Activated CD8-positive, alpha-beta T cell treated with anti-CD3 and anti-CD28 coated beads for 36 hours (primary cell): ENCODE results near the gene CELF4. TPM values are rescaled to one million over a fixed set of nuclear protein-coding genes. Genes with fewer than 3 reads are reported as not detected.

ENCODE experiments used
- ATAC-seq: fragments of 200-7000 bp; cut with Tn5 transposase; one replicate; pipeline ENCODE4 v1.10.0; 2021; ENCODE audit warnings: mild to moderate bottlenecking, moderate library complexity
- CTCF ChIA-PET: fragments of 350-600 bp; sonication (Branson Sonifier 250); formaldehyde crosslinking; loops from one replicate; lab custom pipeline; 2021; ENCODE audit warnings: antibody characterized with exemption; lab: Charles Lee
- POLR2A ChIA-PET: fragments of 350-600 bp; sonication (Branson Sonifier 250); formaldehyde crosslinking; loops from one replicate; lab custom pipeline; 2021; ENCODE audit warnings: antibody characterized with exemption; lab: Charles Lee
- DNase-seq: peaks from one replicate; pipeline ENCODE4 v3.0.0-alpha.2; 2020
- H3K27ac Mint-ChIP-seq: one replicate; pipeline ENCODE4 v1.8.0; 2021; ENCODE audit warnings: mild to moderate bottlenecking, mixed read lengths
- H3K27me3 Mint-ChIP-seq: one replicate; pipeline ENCODE4 v1.8.0; 2021; ENCODE audit warnings: mixed read lengths
- H3K36me3 Mint-ChIP-seq: one replicate; pipeline ENCODE4 v1.8.0; 2021; ENCODE audit warnings: low read depth, mixed read lengths
- H3K4me1 Mint-ChIP-seq: one replicate; pipeline ENCODE4 v1.8.0; 2021; ENCODE audit warnings: low read depth, mixed read lengths
- H3K4me3 Mint-ChIP-seq: one replicate; pipeline ENCODE4 v1.8.0; 2021; ENCODE audit warnings: mild to moderate bottlenecking, moderate library complexity, mixed read lengths
- H3K9me3 Mint-ChIP-seq: one replicate; pipeline ENCODE4 v1.8.0; 2021; ENCODE audit warnings: mixed read lengths
- CTCF ChIP-seq: fragments of 200-600 bp; IDR thresholded peaks from one replicate; pipeline ENCODE4 v1.8.0; 2022; ENCODE audit warnings: antibody characterized with exemption, mild to moderate bottlenecking
- intact Hi-C: fragments of 100-400 bp; cut with micrococcal nuclease; formaldehyde crosslinking; loops from one replicate; pipeline ENCODE4 v1.10.0; 2022
- total RNA-seq, 2 experiments: library from RNA; stranded (reverse); gene quantifications; one replicate each; pipeline ENCODE4 v1.2.3, GENCODE V29; 2021

CELF4 gene
- total RNA-seq, 2 experiments from 2014 or later: not detected

GRCh38 chr18:37445368-37445767, 120.2 kb downstream of the CELF4 start:
- DNase-seq (no peak), ATAC-seq (no peak)
- intact Hi-C loops: no loop called here
- POLR2A ChIA-PET: no interaction called here
- H3K36me3 Mint-ChIP-seq: no peaks in the 10 kb centered on the region
- CTCF ChIA-PET: no interaction called here
- no peaks in the 10 kb centered on the region for H3K9me3 Mint-ChIP-seq
- H3K27ac Mint-ChIP-seq: no peak overlapping the region
- H3K27me3 Mint-ChIP-seq: no peaks in the 10 kb centered on the region
- TF ChIP-seq CTCF: no peak
- peaks cover 3% of the 10 kb centered on the region for H3K4me1 Mint-ChIP-seq
- no peak overlapping the region for H3K4me3 Mint-ChIP-seq

- H3K36me3 Mint-ChIP-seq: no peaks in the 10 kb centered on the region
- no peak overlapping the region for H3K27ac Mint-ChIP-seq
- no peak for ATAC-seq
- TF ChIP-seq CTCF: no peak
- H3K4me3 Mint-ChIP-seq: no peak overlapping the region
- ChIA-PET CTCF (interaction anchor here (1.3 kb wide), 1 partner anchor 94 kb away, joined by 4 read pairs; no protein-coding TSS in a partner anchor), POLR2A (no interaction called here)
- intact Hi-C loops: no loop called here
- no peak for DNase-seq
- H3K9me3 Mint-ChIP-seq: no peaks in the 10 kb centered on the region
- H3K27me3 Mint-ChIP-seq: no peaks in the 10 kb centered on the region
- H3K4me1 Mint-ChIP-seq: peaks cover 3% of the 10 kb centered on the region
Measured at GRCh38 chr18:37443325-37444055, 122.1 kb downstream of the CELF4 start.

GRCh38 chr18:37442477-37442876, 123.1 kb downstream of the CELF4 start:
- intact Hi-C loops: no loop called here

GRCh38 chr18:37441821-37442220, 123.8 kb downstream of the CELF4 start:
- Mint-ChIP-seq H3K27ac (no peak overlapping the region), H3K27me3 (no peaks in the 10 kb centered on the region), H3K36me3 (no peaks in the 10 kb centered on the region), H3K4me3 (no peak overlapping the region), H3K4me1 (peaks cover 3% of the 10 kb centered on the region), H3K9me3 (no peaks in the 10 kb centered on the region)
- TF ChIP-seq CTCF: no peak
- CTCF ChIA-PET: no interaction called here
- intact Hi-C loops: no loop called here
- POLR2A ChIA-PET: no interaction called here
- ATAC-seq: no peak
- no peak for DNase-seq

More at GRCh38 chr18:37442477-37442876, 123.1 kb downstream of the CELF4 start:
- H3K36me3 Mint-ChIP-seq: no peaks in the 10 kb centered on the region
- DNase-seq (no peak), ATAC-seq (no peak)
- no peak for TF ChIP-seq CTCF
- H3K27me3 Mint-ChIP-seq: no peaks in the 10 kb centered on the region
- peaks cover 3% of the 10 kb centered on the region for H3K4me1 Mint-ChIP-seq
- POLR2A ChIA-PET: no interaction called here
- CTCF ChIA-PET: no interaction called here
- no peak overlapping the region for H3K27ac Mint-ChIP-seq
- no peak overlapping the region for H3K4me3 Mint-ChIP-seq
- no peaks in the 10 kb centered on the region for H3K9me3 Mint-ChIP-seq

- Mint-ChIP-seq H3K4me1 (peaks cover 3% of the 10 kb centered on the region), H3K27ac (no peak overlapping the region), H3K9me3 (no peaks in the 10 kb centered on the region), H3K36me3 (no peaks in the 10 kb centered on the region), H3K4me3 (no peak overlapping the region), H3K27me3 (no peaks in the 10 kb centered on the region)
- DNase-seq (no peak), ATAC-seq (no peak)
- ChIA-PET CTCF (no interaction called here), POLR2A (no interaction called here)
- intact Hi-C loops: no loop called here
- no peak for TF ChIP-seq CTCF
Measured at GRCh38 chr18:37440206-37440605, 125.4 kb downstream of the CELF4 start.
